Measurements from ENCODE around the gene CDCP1.

GRCh38 chr3:45179163-45179562, 33.0 kb upstream of the CDCP1 start:
- TF ChIP-seq, protein P1, sequence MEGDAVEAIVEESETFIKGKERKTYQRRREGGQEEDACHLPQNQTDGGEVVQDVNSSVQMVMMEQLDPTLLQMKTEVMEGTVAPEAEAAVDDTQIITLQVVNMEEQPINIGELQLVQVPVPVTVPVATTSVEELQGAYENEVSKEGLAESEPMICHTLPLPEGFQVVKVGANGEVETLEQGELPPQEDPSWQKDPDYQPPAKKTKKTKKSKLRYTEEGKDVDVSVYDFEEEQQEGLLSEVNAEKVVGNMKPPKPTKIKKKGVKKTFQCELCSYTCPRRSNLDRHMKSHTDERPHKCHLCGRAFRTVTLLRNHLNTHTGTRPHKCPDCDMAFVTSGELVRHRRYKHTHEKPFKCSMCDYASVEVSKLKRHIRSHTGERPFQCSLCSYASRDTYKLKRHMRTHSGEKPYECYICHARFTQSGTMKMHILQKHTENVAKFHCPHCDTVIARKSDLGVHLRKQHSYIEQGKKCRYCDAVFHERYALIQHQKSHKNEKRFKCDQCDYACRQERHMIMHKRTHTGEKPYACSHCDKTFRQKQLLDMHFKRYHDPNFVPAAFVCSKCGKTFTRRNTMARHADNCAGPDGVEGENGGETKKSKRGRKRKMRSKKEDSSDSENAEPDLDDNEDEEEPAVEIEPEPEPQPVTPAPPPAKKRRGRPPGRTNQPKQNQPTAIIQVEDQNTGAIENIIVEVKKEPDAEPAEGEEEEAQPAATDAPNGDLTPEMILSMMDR (IDR thresholded peaks at IDR 0.05), result no peak
- no peak for TF ChIP-seq POLR2A (IDR thresholded peaks at IDR 0.05)
